HepG2 (cell line): ENCODE measurements around the gene KDM8. TPM values are rescaled to one million over a fixed set of nuclear protein-coding genes. Genes with fewer than 3 reads are reported as not detected.

Experiments
- EEA1 ChIP-seq: sonication (generic); formaldehyde crosslinking; IDR thresholded peaks from 2 replicates; pipeline ENCODE4 v1.5.1; 2020; ENCODE audit warnings: mild to moderate bottlenecking, missing genetic modification reagents, borderline replicate concordance
- ELF3 ChIP-seq: IDR thresholded peaks from 2 replicates; pipeline ENCODE4 v1.6.1; 2016; ENCODE audit warnings: missing genetic modification reagents, missing compliant biosample characterization
- HOMEZ ChIP-seq: IDR thresholded peaks from 2 replicates; pipeline ENCODE4 v1.6.1; 2016; ENCODE audit warnings: low read depth
- HOXA5 ChIP-seq: sonication (generic); formaldehyde crosslinking; IDR thresholded peaks from 2 replicates; pipeline ENCODE4 v1.4.0; 2020; ENCODE audit warnings: missing genetic modification reagents
- JUNB ChIP-seq: sonication (generic); formaldehyde crosslinking; IDR thresholded peaks from 2 replicates; pipeline ENCODE4 v1.8.0; 2022; ENCODE audit warnings: missing genetic modification reagents, mild to moderate bottlenecking, borderline replicate concordance
- KLF11 ChIP-seq: IDR thresholded peaks from 2 replicates; pipeline ENCODE4 v1.6.1; 2016; ENCODE audit warnings: missing compliant biosample characterization
- ONECUT2 ChIP-seq: sonication (generic); formaldehyde crosslinking; IDR thresholded peaks from 2 replicates; pipeline ENCODE4 v1.4.0; 2020; ENCODE audit warnings: missing genetic modification reagents
- PBX2 ChIP-seq: IDR thresholded peaks from 2 replicates; pipeline ENCODE4 v1.6.1; 2016; ENCODE audit warnings: control low read depth
- RBM22 ChIP-seq: fragments of 200-400 bp; formaldehyde crosslinking; optimal IDR thresholded peaks from 2 replicates; pipeline ENCODE3; 2017; ENCODE audit warnings: mild to moderate bottlenecking, low read length, moderate library complexity
- SIX4 ChIP-seq: sonication (generic); formaldehyde crosslinking; IDR thresholded peaks from 2 replicates; pipeline ENCODE4 v1.4.0; 2020; ENCODE audit warnings: missing genetic modification reagents
- SMAD1 ChIP-seq: sonication (generic); formaldehyde crosslinking; IDR thresholded peaks from 2 replicates; pipeline ENCODE4 v1.4.0; 2020; ENCODE audit warnings: missing genetic modification reagents, low read depth, mild to moderate bottlenecking, borderline replicate concordance
- SP4 ChIP-seq: sonication (generic); formaldehyde crosslinking; IDR thresholded peaks from 2 replicates; pipeline ENCODE4 v1.8.1; 2023; ENCODE audit warnings: mild to moderate bottlenecking, missing genetic modification reagents
- TRIM22 ChIP-seq: fragments of 450-650 bp; IDR thresholded peaks from 2 replicates; pipeline ENCODE4 v1.6.1; 2017
- XRCC5 ChIP-seq: fragments of 200-400 bp; formaldehyde crosslinking; optimal IDR thresholded peaks from 2 replicates; pipeline ENCODE3; 2017; ENCODE audit warnings: mild to moderate bottlenecking, low read length
- ZFY ChIP-seq: sonication (generic); formaldehyde crosslinking; IDR thresholded peaks from 2 replicates; pipeline ENCODE4 v1.4.0; 2020; ENCODE audit warnings: missing genetic modification reagents
- ZMYM2 ChIP-seq: sonication (generic); formaldehyde crosslinking; IDR thresholded peaks from 2 replicates; pipeline ENCODE4 v1.8.0; 2022; ENCODE audit warnings: mild to moderate bottlenecking, missing genetic modification reagents
- ZNF24 ChIP-seq: fragments of 450-650 bp; IDR thresholded peaks from 2 replicates; pipeline ENCODE4 v1.6.1; 2017; ENCODE audit warnings: antibody characterized with exemption, mild to moderate bottlenecking
- ZNF264 ChIP-seq: sonication (generic); formaldehyde crosslinking; IDR thresholded peaks from 2 replicates; pipeline ENCODE4 v1.4.0; 2020; ENCODE audit warnings: missing genetic modification reagents
- polyA plus RNA-seq, 8 experiments: library from polyadenylated mRNA; depleted of rRNA in 3 of 8; stranded (reverse) in 7 of 8; unstranded in 1 of 8; fragments of >200 nt; fragmentation: Illumina TruSeq in 4 of 8; extraction: Trizol in 4 of 8; gene quantifications; 2 replicates each; pipeline versions ENCODE4 v1.2.1 to v1.2.3, GENCODE V29; 2011 to 2016; ENCODE audit warnings: low read depth in 4 of 8, missing spikeins in 1 of 8, mixed read lengths in 1 of 8; ENCODE audit not compliant: insufficient read depth in 1 of 8
- total RNA-seq, 5 experiments: library from RNA; depleted of rRNA; stranded (reverse); fragments of >200 nt; fragmentation: Illumina TruSeq; extraction: Trizol; gene quantifications; 2 replicates each; pipeline ENCODE4 v1.2.3, GENCODE V29; 2016; ENCODE audit warnings: low read depth in 1 of 5
- TF ChIP-seq, protein P1 (sequence below): conservative IDR thresholded peaks from 2 replicates; pipeline ENCODE4 v1.6.1; 2018; ENCODE audit warnings: missing genetic modification reagents
- TF ChIP-seq, protein P2 (sequence below), 2 experiments: sonication (generic) in 1 of 2; formaldehyde crosslinking in 1 of 2; IDR thresholded peaks; 2 replicates each; pipeline versions ENCODE4 v1.4.0 to v1.6.1; 2018 to 2020; ENCODE audit warnings: missing genetic modification reagents in 2 of 2, borderline replicate concordance in 1 of 2, low read depth in 1 of 2, mild to moderate bottlenecking in 1 of 2, missing biosample characterization in 1 of 2

KDM8 gene
- total and polyA plus RNA-seq, 2 of the 13 experiments (the other 11 are each of a cell fraction or from before 2014, with no cell fraction given), result 3.3 to 8.6 TPM

DNA sequence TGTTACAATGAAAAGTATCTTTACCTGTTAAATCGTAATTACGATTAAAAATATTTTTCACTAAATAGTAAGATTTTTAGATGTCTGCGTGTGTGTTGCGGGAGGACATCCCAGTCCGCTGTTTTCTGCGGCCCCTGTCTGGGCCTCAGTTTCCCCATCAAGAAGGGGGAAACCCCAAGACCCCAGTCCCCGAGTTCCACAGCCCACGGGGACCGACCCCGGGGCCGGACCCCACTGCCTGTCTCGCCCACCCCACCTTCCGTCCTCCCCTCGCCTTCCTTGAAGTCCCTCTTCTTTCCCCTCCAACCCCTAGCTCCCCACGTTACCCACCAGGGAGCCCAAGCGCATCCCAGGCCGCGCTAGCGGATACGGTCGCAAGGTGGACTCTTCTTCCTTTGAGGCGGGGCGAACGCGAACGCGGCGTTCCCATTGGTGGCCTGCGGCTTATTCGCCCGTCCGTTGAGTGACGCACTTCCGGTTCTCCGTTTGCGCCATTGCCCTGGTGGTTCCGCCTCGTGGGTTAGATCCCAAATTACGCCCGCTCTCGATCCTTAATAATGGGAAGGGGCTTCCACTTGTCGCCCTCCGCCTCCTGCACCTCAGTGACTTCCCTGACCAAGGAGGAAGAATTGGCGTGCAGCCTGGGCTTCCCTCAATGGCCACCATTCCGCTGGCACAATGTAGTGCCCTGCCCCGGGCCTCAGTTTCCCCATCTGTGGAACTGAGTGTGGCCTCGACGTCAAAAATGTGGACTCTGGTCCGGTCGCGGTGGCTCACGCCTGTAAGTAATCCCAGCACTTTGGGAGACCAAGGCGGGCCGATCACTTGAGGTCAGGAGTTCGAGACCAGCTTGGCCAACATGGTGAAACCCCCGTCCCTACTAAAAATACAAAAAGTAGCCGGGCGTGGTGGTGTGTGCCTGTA lies 65.3 kb downstream of the KDM8 start, which contains the start of gene NSMCE1 (continued):
- TF ChIP-seq PBX2 (peak; percentile 93), ZNF264 (CRISPR knock-in tag) (peak; percentile 79; the same call in 1 of the 2 replicates), HOMEZ (CRISPR knock-in tag) (peak; percentile 62), XRCC5 (no peak), HOXA5 (CRISPR knock-in tag) (peak; percentile 81; the same call in 1 of the 2 replicates), KLF11 (no peak), ZNF24 (no peak), RBM22 (peak; percentile 25), ELF3 (peak; percentile 69), ZMYM2 (CRISPR knock-in tag) (peak; percentile 60; the same call in 1 of the 2 replicates), ONECUT2 (CRISPR knock-in tag) (0 out of 2 replicates have a peak, but pooled peaks have one; percentile 39), SP4 (CRISPR knock-in tag) (peak; percentile 36), SMAD1 (CRISPR knock-in tag) (peak; percentile 80; the same call in 1 of the 2 replicates), EEA1 (no peak; the same call in 1 of the 2 replicates), JUNB (CRISPR knock-in tag) (no peak), TRIM22 (no peak), SIX4 (CRISPR knock-in tag) (no peak), ZFY (CRISPR knock-in tag) (peak; percentile 93)
- TF ChIP-seq, protein P1, sequence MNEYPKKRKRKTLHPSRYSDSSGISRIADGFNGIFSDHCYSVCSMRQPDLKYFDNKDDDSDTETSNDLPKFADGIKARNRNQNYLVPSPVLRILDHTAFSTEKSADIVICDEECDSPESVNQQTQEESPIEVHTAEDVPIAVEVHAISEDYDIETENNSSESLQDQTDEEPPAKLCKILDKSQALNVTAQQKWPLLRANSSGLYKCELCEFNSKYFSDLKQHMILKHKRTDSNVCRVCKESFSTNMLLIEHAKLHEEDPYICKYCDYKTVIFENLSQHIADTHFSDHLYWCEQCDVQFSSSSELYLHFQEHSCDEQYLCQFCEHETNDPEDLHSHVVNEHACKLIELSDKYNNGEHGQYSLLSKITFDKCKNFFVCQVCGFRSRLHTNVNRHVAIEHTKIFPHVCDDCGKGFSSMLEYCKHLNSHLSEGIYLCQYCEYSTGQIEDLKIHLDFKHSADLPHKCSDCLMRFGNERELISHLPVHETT (CRISPR knock-in tag), result 0 out of 2 replicates have a peak, but pooled peaks have one; percentile 50
- TF ChIP-seq, protein P2, sequence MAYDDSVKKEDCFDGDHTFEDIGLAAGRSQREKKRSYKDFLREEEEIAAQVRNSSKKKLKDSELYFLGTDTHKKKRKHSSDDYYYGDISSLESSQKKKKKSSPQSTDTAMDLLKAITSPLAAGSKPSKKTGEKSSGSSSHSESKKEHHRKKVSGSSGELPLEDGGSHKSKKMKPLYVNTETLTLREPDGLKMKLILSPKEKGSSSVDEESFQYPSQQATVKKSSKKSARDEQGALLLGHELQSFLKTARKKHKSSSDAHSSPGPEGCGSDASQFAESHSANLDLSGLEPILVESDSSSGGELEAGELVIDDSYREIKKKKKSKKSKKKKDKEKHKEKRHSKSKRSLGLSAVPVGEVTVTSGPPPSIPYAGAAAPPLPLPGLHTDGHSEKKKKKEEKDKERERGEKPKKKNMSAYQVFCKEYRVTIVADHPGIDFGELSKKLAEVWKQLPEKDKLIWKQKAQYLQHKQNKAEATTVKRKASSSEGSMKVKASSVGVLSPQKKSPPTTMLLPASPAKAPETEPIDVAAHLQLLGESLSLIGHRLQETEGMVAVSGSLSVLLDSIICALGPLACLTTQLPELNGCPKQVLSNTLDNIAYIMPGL (CRISPR knock-in tag; IDR thresholded peaks at IDR 0.05; ENCODE audit: borderline replicate concordance in 1 of 2, low read depth in 1 of 2), result peak; percentile 82 to 89
